Neural progenitor cell (in vitro differentiated cells): Measurements from ENCODE around the gene RPS24.

Experiments used
- EZH2 ChIP-seq: fragments of 200-600 bp; sonication (generic); IDR thresholded peaks from 2 replicates; pipeline ENCODE4 v1.6.1; 2017; ENCODE audit warnings: antibody characterized with exemption, mild to moderate bottlenecking, moderate library complexity
- EZH2phosphoT487 ChIP-seq: fragments of 200-600 bp; sonication (generic); IDR thresholded peaks from 2 replicates; pipeline ENCODE4 v1.6.1; 2017; ENCODE audit warnings: antibody characterized with exemption
- TF ChIP-seq, protein P1 (sequence below): fragments of 200-600 bp; sonication (generic); IDR thresholded peaks from 2 replicates; pipeline ENCODE4 v1.5.1; 2017; ENCODE audit warnings: antibody characterized with exemption, mild to moderate bottlenecking

DNA sequence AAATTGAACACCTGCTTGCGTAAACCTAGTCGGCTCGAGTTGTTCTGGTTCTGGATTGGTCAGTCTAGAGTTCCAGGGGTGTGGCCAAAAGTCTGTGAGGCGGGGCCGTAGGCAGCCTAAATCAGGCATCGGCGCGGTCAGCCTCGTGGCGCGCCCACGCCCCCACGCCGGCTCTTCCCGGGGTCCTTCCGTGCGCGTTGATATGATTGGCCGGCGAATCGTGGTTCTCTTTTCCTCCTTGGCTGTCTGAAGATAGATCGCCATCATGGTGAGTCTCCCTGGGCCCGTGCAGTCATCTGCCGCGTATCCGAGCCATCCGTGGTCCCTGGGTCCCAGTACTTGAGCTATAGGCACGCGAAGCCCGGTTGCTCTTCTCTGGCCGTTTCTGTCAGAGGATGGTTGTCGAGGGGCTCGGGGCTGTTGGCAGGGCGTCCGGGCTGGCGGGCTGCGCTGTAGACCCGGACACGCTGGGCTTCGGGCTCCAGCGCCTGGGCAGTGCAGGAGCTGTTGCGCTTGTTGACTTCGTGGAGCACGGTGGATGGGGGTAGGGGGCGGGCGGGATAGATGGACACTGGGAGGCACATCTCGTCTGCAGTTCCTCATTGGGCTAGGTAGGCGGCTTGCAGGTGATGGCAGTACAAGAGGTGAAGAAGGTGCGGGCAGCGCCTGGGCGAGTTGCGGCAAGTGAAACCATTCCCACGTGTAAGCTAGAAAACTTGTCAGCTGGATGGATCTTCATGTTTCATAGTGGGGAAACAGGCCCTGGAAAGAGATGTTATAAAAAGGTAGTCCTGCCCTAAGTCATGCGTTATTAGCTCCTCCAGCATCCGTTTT lies at the start of gene RPS24:
- TF ChIP-seq, protein P1, sequence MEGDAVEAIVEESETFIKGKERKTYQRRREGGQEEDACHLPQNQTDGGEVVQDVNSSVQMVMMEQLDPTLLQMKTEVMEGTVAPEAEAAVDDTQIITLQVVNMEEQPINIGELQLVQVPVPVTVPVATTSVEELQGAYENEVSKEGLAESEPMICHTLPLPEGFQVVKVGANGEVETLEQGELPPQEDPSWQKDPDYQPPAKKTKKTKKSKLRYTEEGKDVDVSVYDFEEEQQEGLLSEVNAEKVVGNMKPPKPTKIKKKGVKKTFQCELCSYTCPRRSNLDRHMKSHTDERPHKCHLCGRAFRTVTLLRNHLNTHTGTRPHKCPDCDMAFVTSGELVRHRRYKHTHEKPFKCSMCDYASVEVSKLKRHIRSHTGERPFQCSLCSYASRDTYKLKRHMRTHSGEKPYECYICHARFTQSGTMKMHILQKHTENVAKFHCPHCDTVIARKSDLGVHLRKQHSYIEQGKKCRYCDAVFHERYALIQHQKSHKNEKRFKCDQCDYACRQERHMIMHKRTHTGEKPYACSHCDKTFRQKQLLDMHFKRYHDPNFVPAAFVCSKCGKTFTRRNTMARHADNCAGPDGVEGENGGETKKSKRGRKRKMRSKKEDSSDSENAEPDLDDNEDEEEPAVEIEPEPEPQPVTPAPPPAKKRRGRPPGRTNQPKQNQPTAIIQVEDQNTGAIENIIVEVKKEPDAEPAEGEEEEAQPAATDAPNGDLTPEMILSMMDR, result peak; percentile 11
- no peak for TF ChIP-seq EZH2
- no peak for TF ChIP-seq EZH2phosphoT487
